Measurements from ENCODE around the gene ZNF778.

ZNF778 gene

GRCh38 chr16:89273741-89274472 is 56.4 kb downstream of the ZNF778 start:
- Histone ChIP-seq H3K36me3 (ENCODE audit: insufficient read depth, low read length) (peaks cover 37% of the 10 kb centered on the region; the same call in 1 of the 2 replicates), H3K9ac (ENCODE audit: insufficient read length) (no peak overlapping the region)
- DNase-seq (ENCODE audit: low read depth, low spot score): no peak

GRCh38 chr16:89274561-89275283 is 57.2 kb downstream of the ZNF778 start:
- Histone ChIP-seq H3K9ac (ENCODE audit: insufficient read length) (no peak overlapping the region), H3K36me3 (ENCODE audit: insufficient read depth, low read length) (peaks cover 32% of the 10 kb centered on the region; the same call in 1 of the 2 replicates), H3K27ac (no peak overlapping the region), H3K9me3 (ENCODE audit: low read depth, low read length) (no peaks in the 10 kb centered on the region), H3K4me3 (no peak overlapping the region)
- no peak for TF ChIP-seq EZH2 (IDR thresholded peaks at IDR 0.05)
- no peak for TF ChIP-seq POLR2AphosphoS5 (IDR thresholded peaks at IDR 0.05; ENCODE audit: borderline replicate concordance, low read depth, low read length)
- no peak for TF ChIP-seq FOXP2 (optimal IDR thresholded peaks at IDR 0.05; ENCODE audit: control extremely low read depth, extremely low read length, insufficient read depth)
- no peak for DNase-seq (ENCODE audit: low read depth, low spot score)

More at GRCh38 chr16:89273741-89274472, 56.4 kb downstream of the ZNF778 start:
- H3K4me3 ChIP-seq: no peak overlapping the region
- no peak for TF ChIP-seq POLR2AphosphoS5 (IDR thresholded peaks at IDR 0.05; ENCODE audit: borderline replicate concordance, low read depth, low read length)
- TF ChIP-seq FOXP2 (optimal IDR thresholded peaks at IDR 0.05; ENCODE audit: control extremely low read depth, extremely low read length, insufficient read depth): no peak
- H3K27ac ChIP-seq: no peak overlapping the region
- H3K9me3 ChIP-seq (ENCODE audit: low read depth, low read length): no peaks in the 10 kb centered on the region

GRCh38 chr16:89275284-89275584 is 57.7 kb downstream of the ZNF778 start:
- no peak for DNase-seq (ENCODE audit: low read depth, low spot score)
- Histone ChIP-seq H3K27ac (no peak overlapping the region), H3K36me3 (ENCODE audit: insufficient read depth, low read length) (peaks cover 28% of the 10 kb centered on the region; the same call in 1 of the 2 replicates), H3K4me3 (no peak overlapping the region), H3K9ac (ENCODE audit: insufficient read length) (no peak overlapping the region), H3K9me3 (ENCODE audit: low read depth, low read length) (no peaks in the 10 kb centered on the region)
- TF ChIP-seq EZH2 (IDR thresholded peaks at IDR 0.05) (no peak), FOXP2 (optimal IDR thresholded peaks at IDR 0.05; ENCODE audit: control extremely low read depth, extremely low read length, insufficient read depth) (no peak), POLR2AphosphoS5 (IDR thresholded peaks at IDR 0.05; ENCODE audit: borderline replicate concordance, low read depth, low read length) (no peak)

GRCh38 chr16:89275837-89276720 is 58.6 kb downstream of the ZNF778 start:
- no peak overlapping the region for H3K4me3 ChIP-seq
- DNase-seq (ENCODE audit: low read depth, low spot score): no peak
- no peaks in the 10 kb centered on the region for H3K9me3 ChIP-seq (ENCODE audit: low read depth, low read length)
- peaks cover 23% of the 10 kb centered on the region; the same call in 1 of the 2 replicates for H3K36me3 ChIP-seq (ENCODE audit: insufficient read depth, low read length)
- TF ChIP-seq FOXP2 (optimal IDR thresholded peaks at IDR 0.05; ENCODE audit: control extremely low read depth, extremely low read length, insufficient read depth) (no peak), EZH2 (IDR thresholded peaks at IDR 0.05) (no peak), POLR2AphosphoS5 (IDR thresholded peaks at IDR 0.05; ENCODE audit: borderline replicate concordance, low read depth, low read length) (no peak)
- H3K27ac ChIP-seq: no peak overlapping the region
- no peak overlapping the region for H3K9ac ChIP-seq (ENCODE audit: insufficient read length)

DNA sequence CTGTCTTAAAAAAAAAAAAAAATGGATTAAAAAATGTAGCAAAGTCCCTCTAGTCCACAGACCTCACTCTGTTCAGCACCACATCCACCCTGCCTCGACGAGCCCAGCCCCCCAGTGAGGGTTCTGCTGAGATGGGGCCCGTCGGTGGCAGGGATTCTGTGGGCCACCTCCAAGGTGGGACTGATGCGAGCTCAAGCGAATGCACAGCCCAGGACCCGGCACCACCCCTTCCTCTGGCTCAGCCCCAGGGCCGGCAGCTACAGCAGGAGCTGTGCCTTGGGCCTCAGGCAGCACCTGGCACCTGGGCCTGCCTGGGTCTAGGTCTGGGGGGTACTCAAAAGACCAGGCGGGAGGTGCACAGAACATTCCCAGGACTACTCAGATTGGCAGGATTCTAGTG is 59.5 kb downstream of the ZNF778 start:
- Histone ChIP-seq H3K36me3 (ENCODE audit: insufficient read depth, low read length) (peaks cover 24% of the 10 kb centered on the region; the same call in 1 of the 2 replicates), H3K27ac (no peak overlapping the region)
- TF ChIP-seq EZH2 (IDR thresholded peaks at IDR 0.05) (no peak), POLR2AphosphoS5 (IDR thresholded peaks at IDR 0.05; ENCODE audit: borderline replicate concordance, low read depth, low read length) (no peak), FOXP2 (optimal IDR thresholded peaks at IDR 0.05; ENCODE audit: control extremely low read depth, extremely low read length, insufficient read depth) (no peak)

GRCh38 chr16:89277641-89278341 is 60.3 kb downstream of the ZNF778 start:
- no peak overlapping the region for H3K27ac ChIP-seq
- H3K4me3 ChIP-seq: no peak overlapping the region
- DNase-seq (ENCODE audit: low read depth, low spot score): no peak
- peaks cover 20% of the 10 kb centered on the region; the same call in 1 of the 2 replicates for H3K36me3 ChIP-seq (ENCODE audit: insufficient read depth, low read length)
- no peak for TF ChIP-seq POLR2AphosphoS5 (IDR thresholded peaks at IDR 0.05; ENCODE audit: borderline replicate concordance, low read depth, low read length)
- no peak for TF ChIP-seq EZH2 (IDR thresholded peaks at IDR 0.05)
- TF ChIP-seq FOXP2 (optimal IDR thresholded peaks at IDR 0.05; ENCODE audit: control extremely low read depth, extremely low read length, insufficient read depth): no peak
- no peak overlapping the region for H3K9ac ChIP-seq (ENCODE audit: insufficient read length)
- no peaks in the 10 kb centered on the region for H3K9me3 ChIP-seq (ENCODE audit: low read depth, low read length)

More for the DNA sequence above, 59.5 kb downstream of the ZNF778 start:
- DNase-seq (ENCODE audit: low read depth, low spot score): no peak
- no peak overlapping the region for H3K4me3 ChIP-seq
- no peak overlapping the region for H3K9ac ChIP-seq (ENCODE audit: insufficient read length)
- no peaks in the 10 kb centered on the region for H3K9me3 ChIP-seq (ENCODE audit: low read depth, low read length)

DNA sequence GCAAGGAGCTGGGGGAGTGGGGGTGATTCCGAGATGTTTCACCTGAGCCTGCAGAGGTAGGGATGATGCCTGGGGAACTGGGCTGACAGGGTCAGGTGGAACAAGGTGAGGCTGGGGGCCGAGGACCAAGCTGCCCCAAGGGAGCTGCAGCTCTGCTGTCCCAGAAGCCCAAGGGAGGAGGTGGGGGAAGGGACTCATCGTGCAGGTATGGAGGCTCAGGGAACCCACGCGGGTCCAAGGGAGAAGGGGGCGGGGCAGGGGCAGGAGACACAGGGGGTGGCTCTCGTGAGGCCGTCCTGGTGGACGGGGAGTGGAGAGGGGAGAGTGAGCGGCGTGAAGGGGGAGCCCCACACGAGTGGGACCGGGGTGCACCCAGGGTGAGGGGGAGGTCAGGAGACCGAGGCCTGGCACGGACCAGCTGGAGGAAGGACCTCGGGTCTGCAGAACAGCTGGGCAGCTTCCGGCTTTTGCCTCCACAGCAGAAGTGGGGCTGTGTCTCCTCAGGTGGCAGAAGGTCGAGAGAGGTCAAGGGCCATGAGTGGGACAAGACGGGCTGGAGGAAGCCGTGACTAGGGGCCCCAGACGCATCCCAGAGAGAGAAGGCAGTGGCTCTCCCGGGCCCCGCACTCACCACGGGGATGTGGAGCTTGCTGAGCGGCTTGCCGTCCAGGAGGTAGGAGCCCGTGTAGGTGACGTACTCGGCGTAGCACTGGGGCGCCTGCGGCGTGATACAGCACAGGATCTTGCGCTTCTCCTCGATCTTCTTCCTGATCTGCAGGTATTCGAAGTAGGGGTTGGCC is 61.1 kb downstream of the ZNF778 start:
- Histone ChIP-seq H3K9ac (ENCODE audit: insufficient read length) (no peak overlapping the region), H3K4me3 (no peak overlapping the region), H3K9me3 (ENCODE audit: low read depth, low read length) (no peaks in the 10 kb centered on the region), H3K36me3 (ENCODE audit: insufficient read depth, low read length) (peaks cover 17% of the 10 kb centered on the region; the same call in 1 of the 2 replicates), H3K27ac (no peak overlapping the region)
- no peak for TF ChIP-seq POLR2AphosphoS5 (IDR thresholded peaks at IDR 0.05; ENCODE audit: borderline replicate concordance, low read depth, low read length)
- no peak for DNase-seq (ENCODE audit: low read depth, low spot score)
